ENCODE data around the gene FOSL2. TPM values are rescaled to one million over a fixed set of nuclear protein-coding genes. Genes with fewer than 3 reads are reported as not detected.

Gene FOSL2
- total and polyA plus RNA-seq, 5 donors from 2014 or later = 1.9 to 195 (median 3.1) TPM

- Histone ChIP-seq H3K36me3 (ENCODE audit: control insufficient read depth, insufficient read depth, low read length) (no peaks in the 10 kb centered on the region), H3K27me3 (ENCODE audit: control insufficient read depth, insufficient read depth, low read length) (no peaks in the 10 kb centered on the region), H3K4me3 (ENCODE audit: low read depth, low read length) (no peak overlapping the region), H3K27ac (ENCODE audit: insufficient read depth, low read length, poor library complexity, severe bottlenecking) (no peak overlapping the region), H3K4me1 (ENCODE audit: control insufficient read depth, insufficient read depth, low read length, poor library complexity, severe bottlenecking) (no peaks in the 10 kb centered on the region), H3K9me3 (ENCODE audit: control insufficient read depth in 2 of 2, low read length in 2 of 2) (peaks cover 0 to 4% of the 10 kb centered on the region in 2 experiments)
- Mint-ChIP-seq H3K36me3 (no peaks in the 10 kb centered on the region), H3K4me1 (peaks cover 0 to 19% (median 6%) of the 10 kb centered on the region in 4 donors), H3K27me3 (peaks cover 17% of the 10 kb centered on the region), H3K27ac (no peak overlapping the region), H3K4me3 (no peak overlapping the region), H3K9me3 (peaks cover 0 to 14% (median 3%) of the 10 kb centered on the region in 7 donors)
- peak; percentile 37 to 50 for ATAC-seq (ENCODE audit: low read depth in 2 of 2)
- DNase-seq = peak in 1 of 3 donors; percentile 29
These were observed 72.7 kb downstream of the FOSL2 start for GRCh38 chr2:28465148-28465885.

Other genes with a start within 250 kb of the FOSL2 start
- gene PLB1, start 103.2 kb downstream of the FOSL2 start, total RNA-seq = 2.0 TPM
- 1 to 10 TPM in 1 of 4 donors, under 1 TPM in 3; 0.08 to 2.5 (median 0.87) TPM for gene PLB1, start 103.2 kb downstream of the FOSL2 start, polyA plus RNA-seq

Data from CD4-positive, CD25-positive, alpha-beta regulatory T cell (primary cell).